Endodermal cell (in vitro differentiated cells): ENCODE data around the gene KRTAP1-1. TPM values are rescaled to one million over a fixed set of nuclear protein-coding genes. Genes with fewer than 3 reads are reported as not detected.

Source experiments
- DNase-seq: peaks from one replicate; pipeline ENCODE4 v3.0.0-alpha.2; 2017
- H3K27ac ChIP-seq: 2 replicates; pipeline ENCODE4 v1.5.1; 2013; ENCODE audit warnings: mild to moderate bottlenecking, low read depth, low read length, moderate library complexity
- H3K27me3 ChIP-seq: 2 replicates; pipeline ENCODE4 v1.6.1; 2013; ENCODE audit warnings: mild to moderate bottlenecking, low read length, moderate library complexity; ENCODE audit not compliant: insufficient read depth, control insufficient read depth, poor library complexity, severe bottlenecking
- H3K36me3 ChIP-seq: 2 replicates; pipeline ENCODE4 v1.7.0; 2013; ENCODE audit warnings: mild to moderate bottlenecking, low read length, moderate library complexity; ENCODE audit not compliant: control insufficient read depth, insufficient read depth
- H3K4me1 ChIP-seq: one replicate; pipeline ENCODE4 v1.7.0; 2013; ENCODE audit warnings: low read length; ENCODE audit not compliant: control insufficient read depth, insufficient read depth
- H3K4me3 ChIP-seq: 2 replicates; pipeline ENCODE4 v1.5.1; 2013; ENCODE audit warnings: mild to moderate bottlenecking, low read length, moderate library complexity
- H3K9ac ChIP-seq: 2 replicates; pipeline ENCODE4 v1.6.1; 2013; ENCODE audit warnings: mild to moderate bottlenecking, low read length, moderate library complexity; ENCODE audit not compliant: poor library complexity, severe bottlenecking; ENCODE audit errors: extremely low read depth
- H3K9me3 ChIP-seq: 2 replicates; pipeline ENCODE4 v1.6.1; 2013; ENCODE audit warnings: mild to moderate bottlenecking, low read length, moderate library complexity; ENCODE audit not compliant: control insufficient read depth
- H3K27ac Mint-ChIP-seq: 2 replicates; pipeline ENCODE4 v1.8.0; 2020; ENCODE audit warnings: mixed read lengths
- H3K27me3 Mint-ChIP-seq: 2 replicates; pipeline ENCODE4 v1.8.0; 2021; ENCODE audit warnings: mild to moderate bottlenecking, mixed read lengths; ENCODE audit not compliant: insufficient read depth
- H3K36me3 Mint-ChIP-seq: 2 replicates; pipeline ENCODE4 v1.8.0; 2020; ENCODE audit warnings: low read depth, mixed read lengths
- H3K4me1 Mint-ChIP-seq: 2 replicates; pipeline ENCODE4 v1.8.0; 2020; ENCODE audit warnings: mixed read lengths
- H3K4me3 Mint-ChIP-seq: 2 replicates; pipeline ENCODE4 v1.8.0; 2020; ENCODE audit warnings: mild to moderate bottlenecking, moderate library complexity, mixed read lengths
- H3K9me3 Mint-ChIP-seq: 2 replicates; pipeline ENCODE4 v1.8.0; 2020; ENCODE audit warnings: mild to moderate bottlenecking, mixed read lengths
- CTCF ChIP-seq: fragments of 200-600 bp; sonication (generic); conservative IDR thresholded peaks from 2 replicates; pipeline ENCODE4 v1.5.0; 2021; ENCODE audit warnings: antibody characterized with exemption, mild to moderate bottlenecking
- WGBS, 2 experiments: methylation state at CpG; one replicate each; pipeline versions ENCODE4 v1.1.5 to v1.1.7; 2013; ENCODE audit warnings: missing lambda C conversion rate in 2 of 2, mixed read lengths in 1 of 2; ENCODE audit not compliant: insufficient coverage in 1 of 2, insufficient read length in 1 of 2; 5-methylcytosine and 5-hydroxymethylcytosine counted together
- total RNA-seq, 2 donors: library from RNA; stranded (reverse); fragmentation: NEBNext Ultra II Directional in 1 of 2; extraction: Animal tissue kit (Norgen Biotek cat#: 25700) in 1 of 2; gene quantifications; 2 replicates in 1 of 2; 3 replicates in 1 of 2; pipeline ENCODE4 v1.2.1, GENCODE V29; 2021

KRTAP1-1 gene
- total RNA-seq, 2 donors from 2014 or later = not detected

GRCh38 chr17:41026715-41027471 is 14.4 kb downstream of the KRTAP1-1 start, which contains the start of gene KRTAP1-5:
TSS of gene KRTAP1-5 (minus strand) at chr17:41027208. CDS start at chr17:41027155, 53 bp downstream.
- Mint-ChIP-seq H3K4me3 (no peak within 1 kb of the TSS), H3K4me1 (no peaks in the 10 kb centered on the region), H3K9me3 (no peaks in the 10 kb centered on the region), H3K27me3 (peaks cover 2% of the 10 kb centered on the region), H3K36me3 (no peaks in the 10 kb centered on the region), H3K27ac (no peak within 1 kb of the TSS)
- Histone ChIP-seq H3K4me3 (no peak within 1 kb of the TSS), H3K4me1 (no peaks in the 10 kb centered on the region), H3K27me3 (no peaks in the 10 kb centered on the region), H3K36me3 (no peaks in the 10 kb centered on the region), H3K9ac (no peak within 1 kb of the TSS), H3K9me3 (no peaks in the 10 kb centered on the region), H3K27ac (no peak within 1 kb of the TSS)
- DNase-seq = no peak
- no peak for TF ChIP-seq CTCF
- 90% methylated on average over 9 of the region's 9 CpGs; no CpG with 5 or more reads in 1 of the 2 experiments for WGBS, 2 experiments

- Mint-ChIP-seq H3K36me3 (no peaks in the 10 kb centered on the region), H3K27ac (no peak overlapping the region), H3K27me3 (peaks cover 2% of the 10 kb centered on the region), H3K9me3 (no peaks in the 10 kb centered on the region), H3K4me3 (no peak overlapping the region), H3K4me1 (no peaks in the 10 kb centered on the region)
- no peaks in the 10 kb centered on the region for H3K36me3 ChIP-seq
- WGBS, 2 experiments = 83 to 96% methylated on average over 2 to 3 of the region's 3 CpGs
- no peak overlapping the region for H3K4me3 ChIP-seq
- no peaks in the 10 kb centered on the region for H3K9me3 ChIP-seq
- no peak overlapping the region for H3K27ac ChIP-seq
- no peak overlapping the region for H3K9ac ChIP-seq
- H3K4me1 ChIP-seq = no peaks in the 10 kb centered on the region
- no peak for DNase-seq
- H3K27me3 ChIP-seq = no peaks in the 10 kb centered on the region
- no peak for TF ChIP-seq CTCF
Measured at GRCh38 chr17:41024697-41025096, 16.6 kb downstream of the KRTAP1-1 start.

DNA sequence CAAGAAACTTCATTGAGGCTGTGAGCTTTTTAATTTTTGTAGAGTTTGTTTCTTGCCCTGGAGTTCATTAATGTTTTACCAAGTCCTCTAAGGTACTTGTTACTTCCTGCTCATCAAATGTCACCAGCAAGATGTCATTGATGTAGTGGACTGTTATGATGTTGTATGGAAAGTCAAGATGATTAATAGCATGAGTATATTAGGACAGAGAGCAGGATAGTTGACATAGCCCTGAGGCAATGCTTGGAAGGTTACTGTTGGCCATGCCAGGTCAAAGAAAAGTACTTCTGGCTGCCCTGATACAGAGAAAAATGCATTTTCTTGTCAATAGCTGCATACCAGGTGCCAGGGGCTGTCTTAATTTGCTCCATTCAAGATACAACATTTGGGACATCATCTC is 20.9 kb downstream of the KRTAP1-1 start:
- Mint-ChIP-seq H3K4me3 (no peak overlapping the region), H3K36me3 (no peaks in the 10 kb centered on the region), H3K9me3 (no peaks in the 10 kb centered on the region), H3K27me3 (peaks cover 2% of the 10 kb centered on the region), H3K4me1 (peaks cover 3% of the 10 kb centered on the region), H3K27ac (no peak overlapping the region)
- H3K4me1 ChIP-seq = no peaks in the 10 kb centered on the region
- H3K27me3 ChIP-seq = no peaks in the 10 kb centered on the region
- no peak for DNase-seq
- H3K36me3 ChIP-seq = no peaks in the 10 kb centered on the region
- no peaks in the 10 kb centered on the region for H3K9me3 ChIP-seq
- no peak for TF ChIP-seq CTCF
- no peak overlapping the region for H3K4me3 ChIP-seq
- H3K9ac ChIP-seq = no peak overlapping the region
- no peak overlapping the region for H3K27ac ChIP-seq
